Measurements from ENCODE around the gene CFDP1. TPM values are rescaled to one million over a fixed set of nuclear protein-coding genes. Genes with fewer than 3 reads are reported as not detected.

Gene CFDP1
- polyA plus RNA-seq, 2 of the 4 experiments (the other 2 are of a cell fraction), result 70.2 to 72.8 TPM

DNA sequence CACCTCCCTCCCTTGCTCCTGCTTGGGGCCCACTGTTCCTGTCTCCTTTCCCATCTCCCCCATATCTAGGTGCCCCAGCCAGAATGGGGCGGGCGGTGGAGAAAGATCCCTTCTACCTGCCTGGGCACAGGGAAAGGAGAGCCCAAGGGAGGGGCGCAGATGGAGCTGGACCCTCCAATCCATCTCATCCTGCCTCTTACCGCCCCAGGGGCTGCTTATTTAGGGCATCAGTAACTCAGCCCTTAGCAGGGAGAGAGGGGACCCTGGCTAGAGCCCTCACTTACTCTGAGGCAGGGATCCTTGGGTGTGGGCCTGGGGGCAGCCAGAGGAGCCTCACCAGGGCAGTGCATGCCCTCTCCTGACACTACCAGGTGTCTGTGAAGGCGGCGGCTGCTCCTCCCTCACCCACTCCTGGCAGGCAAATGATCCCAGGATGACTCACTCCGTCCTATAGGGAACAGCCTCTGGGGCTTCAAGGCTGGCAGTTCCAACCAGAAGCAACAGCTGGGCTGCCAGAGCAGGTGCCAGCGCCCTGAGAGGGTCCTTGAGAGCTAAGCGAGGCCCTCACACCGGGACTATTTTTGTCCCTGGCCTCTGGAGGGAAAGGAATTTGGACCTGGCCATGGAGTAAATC is 165.6 kb downstream of the CFDP1 start:
- ChIA-PET POLR2A (interaction anchor here (1.0 to 1.5 kb wide), 4 partner anchors 13 to 38 kb away, joined by 3 to 6 read pairs (median 4); no protein-coding TSS in a partner anchor), CTCF (interaction anchor here (0.7 to 4.3 kb wide), 3 partner anchors 11 to 34 kb away, joined by 3 to 31 read pairs (median 4); no protein-coding TSS in a partner anchor)
- 31% methylated on average over 7 of the region's 10 CpGs for WGBS (ENCODE audit: missing lambda C conversion rate)
- peak; percentile 78 to 83 for ATAC-seq
- Histone ChIP-seq H3K4me1 (peaks cover 48% of the 10 kb centered on the region), H3K4me3 (no peak overlapping the region), H3K27ac (peak overlapping the region; percentile 97), H3K4me2 (peak overlapping the region; percentile 87), H3K9me3 (no peaks in the 10 kb centered on the region)
- TF ChIP-seq MYC (IDR thresholded peaks at IDR 0.05; ENCODE audit: borderline replicate concordance, low read length) (no peak), HOXA7 (CRISPR knock-in tag; IDR thresholded peaks at IDR 0.05) (no peak), FOSL2 (IDR thresholded peaks at IDR 0.05) (peak; percentile 68), FOSL2 (CRISPR knock-in tag; IDR thresholded peaks at IDR 0.05) (peak; percentile 87), FOSB (CRISPR knock-in tag; IDR thresholded peaks at IDR 0.05) (no peak), RAD21 (conservative IDR thresholded peaks at IDR 0.05 in 1 of 2, IDR thresholded peaks at IDR 0.05 in 1 of 2) (0 out of 5 replicates have a peak, but pooled peaks of 1 of the 2 experiments have one; percentile 17)
- TF ChIP-seq, protein P1, sequence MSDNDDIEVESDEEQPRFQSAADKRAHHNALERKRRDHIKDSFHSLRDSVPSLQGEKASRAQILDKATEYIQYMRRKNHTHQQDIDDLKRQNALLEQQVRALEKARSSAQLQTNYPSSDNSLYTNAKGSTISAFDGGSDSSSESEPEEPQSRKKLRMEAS (IDR thresholded peaks at IDR 0.05), result peak; percentile 24; the same call in 1 of the 2 replicates
- no peak for FAIRE-seq
- peak; percentile 75 to 96 for DNase-seq (ENCODE audit: low read depth in 1 of 2, low spot score in 1 of 2)

DNA sequence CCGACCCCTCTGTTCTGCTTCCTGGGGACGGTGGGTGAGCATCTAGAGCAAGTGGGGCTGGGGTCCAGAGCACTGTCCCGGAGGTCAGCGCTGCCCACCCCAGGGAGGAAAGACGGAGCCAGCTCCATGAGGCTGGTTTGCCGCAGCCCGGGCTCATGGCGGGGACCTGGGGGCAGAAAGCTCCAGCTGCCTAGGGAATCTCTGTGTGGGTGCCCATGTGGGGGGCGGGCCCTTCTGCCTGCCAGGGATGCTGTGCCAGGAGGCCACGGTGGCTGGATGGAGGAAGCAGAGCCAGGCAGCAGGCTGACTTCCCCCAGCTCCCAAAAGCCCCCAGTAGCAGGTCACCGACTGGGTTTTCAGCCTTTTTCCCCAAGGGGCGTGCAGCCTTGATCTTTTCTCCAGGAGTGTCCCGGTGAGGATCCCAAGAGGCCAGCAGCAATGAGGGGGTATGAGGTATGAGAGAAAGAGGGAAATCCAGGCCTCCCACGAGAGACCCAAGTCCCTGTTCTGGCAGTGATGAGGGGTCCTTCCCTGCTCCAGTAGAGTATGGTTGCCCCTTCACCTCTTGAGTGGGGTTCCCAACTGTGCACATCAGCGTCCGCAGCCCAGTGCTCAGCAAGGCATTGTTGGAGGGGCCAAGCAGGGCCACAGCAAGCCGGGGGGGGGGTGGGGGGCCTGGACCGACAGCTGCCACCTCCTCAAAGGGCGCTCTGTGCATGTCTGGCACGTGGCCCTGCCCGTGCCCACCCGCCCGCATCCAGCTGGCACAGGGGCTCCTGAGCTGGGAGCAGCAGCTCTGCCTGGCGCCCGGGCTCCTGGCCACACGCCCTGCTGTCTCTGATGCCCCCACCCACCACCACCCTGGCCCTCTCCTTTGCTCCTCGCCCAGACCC is 166.3 kb downstream of the CFDP1 start:
- Histone ChIP-seq H3K4me2 (peak overlapping the region; percentile 87), H3K4me3 (peak overlapping the region; percentile 97; the same call in 2 of the 3 replicates), H3K4me1 (peaks cover 56% of the 10 kb centered on the region), H3K9me3 (no peaks in the 10 kb centered on the region), H3K27ac (peak overlapping the region; percentile 97; a peak in 5 of 6 replicates)
- FAIRE-seq (no peak), ATAC-seq (no peak; a peak in 1 of 6 replicates), DNase-seq (ENCODE audit: low read depth in 1 of 2, low spot score in 1 of 2) (no peak)
- ChIA-PET CTCF (interaction anchor here (0.7 to 4.3 kb wide), 4 partner anchors 10 to 118 kb away, joined by 3 to 31 read pairs (median 4); no protein-coding TSS in a partner anchor), POLR2A (interaction anchor here (0.9 to 1.5 kb wide), 3 partner anchors 10 to 21 kb away, joined by 3 to 5 read pairs (median 5); no protein-coding TSS in a partner anchor)
- no peak for TF ChIP-seq POLR2A (IDR thresholded peaks at IDR 0.05; ENCODE audit: low read length)
- TF ChIP-seq, protein P2, sequence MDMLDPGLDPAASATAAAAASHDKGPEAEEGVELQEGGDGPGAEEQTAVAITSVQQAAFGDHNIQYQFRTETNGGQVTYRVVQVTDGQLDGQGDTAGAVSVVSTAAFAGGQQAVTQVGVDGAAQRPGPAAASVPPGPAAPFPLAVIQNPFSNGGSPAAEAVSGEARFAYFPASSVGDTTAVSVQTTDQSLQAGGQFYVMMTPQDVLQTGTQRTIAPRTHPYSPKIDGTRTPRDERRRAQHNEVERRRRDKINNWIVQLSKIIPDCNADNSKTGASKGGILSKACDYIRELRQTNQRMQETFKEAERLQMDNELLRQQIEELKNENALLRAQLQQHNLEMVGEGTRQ (IDR thresholded peaks at IDR 0.05), result no peak
- no peak for TF ChIP-seq NR3C1 (IDR thresholded peaks at IDR 0.05)
- 88% methylated on average over 14 of the region's 27 CpGs for WGBS (ENCODE audit: missing lambda C conversion rate)

DNA sequence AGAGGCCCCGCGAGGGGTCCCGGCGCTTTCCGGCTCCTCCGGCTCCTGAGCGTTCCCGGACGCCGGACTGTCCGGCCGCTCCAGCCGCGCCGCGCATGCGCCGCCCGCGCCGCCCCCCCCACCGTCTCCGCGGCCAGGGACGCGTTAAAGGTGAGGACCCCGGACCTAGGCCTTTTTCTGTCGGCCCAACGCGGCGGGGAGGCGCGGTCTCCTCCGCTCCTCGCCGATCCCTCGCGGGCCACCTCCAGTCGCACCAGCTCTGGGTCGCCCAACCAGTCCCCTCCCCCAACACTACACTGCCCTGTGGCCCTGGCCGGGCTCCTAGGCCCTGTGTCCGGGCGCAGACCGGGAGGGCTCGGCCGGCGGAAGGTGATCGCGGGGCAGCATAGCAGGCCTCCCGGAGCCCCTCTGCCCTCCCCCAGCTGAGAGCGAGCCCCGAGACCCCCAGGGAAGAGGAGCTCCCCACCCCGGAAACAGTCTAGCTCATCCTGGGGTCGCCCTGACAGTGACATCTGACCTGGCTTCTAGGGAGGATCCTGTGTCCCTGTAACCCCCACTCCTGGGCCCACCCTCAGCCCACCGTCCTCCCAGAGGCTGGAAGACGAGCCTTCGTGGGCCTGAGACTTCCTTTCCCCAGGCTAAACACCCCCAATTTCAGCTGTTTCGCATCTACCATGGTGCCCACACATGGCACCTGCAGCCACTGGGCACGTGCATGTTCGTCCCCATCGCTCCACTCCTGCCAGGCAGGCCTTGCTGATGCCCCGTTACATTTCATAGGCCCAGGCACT is 167.2 kb downstream of the CFDP1 start:
- POLR2A ChIA-PET, result interaction anchor here (0.9 to 1.3 kb wide), 3 partner anchors 9 to 119 kb away, joined by 3 to 5 read pairs (median 3); no protein-coding TSS in a partner anchor
- peak; percentile 60 to 68 for ATAC-seq
- CTCF ChIA-PET, result interaction anchor here (0.7 to 4.3 kb wide), 4 partner anchors 9 to 119 kb away, joined by 3 to 31 read pairs (median 4); no protein-coding TSS in a partner anchor
- peak overlapping the region; percentile 97 for H3K27ac ChIP-seq
- FAIRE-seq, result no peak
- H3K9me3 ChIP-seq, result no peaks in the 10 kb centered on the region
- peak overlapping the region; percentile 97 for H3K4me3 ChIP-seq
- H3K4me1 ChIP-seq, result peaks cover 58% of the 10 kb centered on the region
- 23% methylated on average over 29 of the region's 62 CpGs for WGBS (ENCODE audit: missing lambda C conversion rate)
- TF ChIP-seq POLR2A (IDR thresholded peaks at IDR 0.05; ENCODE audit: low read length) (peak; percentile 53), NPAS2 (CRISPR knock-in tag; IDR thresholded peaks at IDR 0.05; ENCODE audit: borderline replicate concordance) (no peak), HEYL (CRISPR knock-in tag; IDR thresholded peaks at IDR 0.05) (no peak), JUN (IDR thresholded peaks at IDR 0.05) (peak in 1 of 2 experiments; percentile 52; a peak in 3 of 5 replicates), ESRRA (IDR thresholded peaks at IDR 0.05; ENCODE audit: borderline replicate concordance, low read length) (no peak), BHLHE40 (IDR thresholded peaks at IDR 0.05; ENCODE audit: low read depth, low read length) (no peak), ZNF302 (CRISPR knock-in tag; IDR thresholded peaks at IDR 0.05) (no peak), ZFP36 (IDR thresholded peaks at IDR 0.05; ENCODE audit: borderline replicate concordance, partially characterized antibody) (no peak), MYC (IDR thresholded peaks at IDR 0.05; ENCODE audit: borderline replicate concordance, low read length) (no peak), RAD21 (conservative IDR thresholded peaks at IDR 0.05 in 1 of 2, IDR thresholded peaks at IDR 0.05 in 1 of 2) (peak; percentile 5 to 29; a peak in 2 of 5 replicates), HOXA7 (CRISPR knock-in tag; IDR thresholded peaks at IDR 0.05) (no peak), PHF8 (IDR thresholded peaks at IDR 0.05; ENCODE audit: borderline replicate concordance, low read depth) (peak; percentile 71; the same call in 1 of the 2 replicates)
- TF ChIP-seq, protein P3, sequence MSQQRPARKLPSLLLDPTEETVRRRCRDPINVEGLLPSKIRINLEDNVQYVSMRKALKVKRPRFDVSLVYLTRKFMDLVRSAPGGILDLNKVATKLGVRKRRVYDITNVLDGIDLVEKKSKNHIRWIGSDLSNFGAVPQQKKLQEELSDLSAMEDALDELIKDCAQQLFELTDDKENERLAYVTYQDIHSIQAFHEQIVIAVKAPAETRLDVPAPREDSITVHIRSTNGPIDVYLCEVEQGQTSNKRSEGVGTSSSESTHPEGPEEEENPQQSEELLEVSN (IDR thresholded peaks at IDR 0.05; ENCODE audit: borderline replicate concordance, low read depth), result peak; percentile 41; the same call in 1 of the 2 replicates
- TF ChIP-seq, protein P1 (IDR thresholded peaks at IDR 0.05), result peak; percentile 54; the same call in 1 of the 2 replicates
- TF ChIP-seq, protein P4, sequence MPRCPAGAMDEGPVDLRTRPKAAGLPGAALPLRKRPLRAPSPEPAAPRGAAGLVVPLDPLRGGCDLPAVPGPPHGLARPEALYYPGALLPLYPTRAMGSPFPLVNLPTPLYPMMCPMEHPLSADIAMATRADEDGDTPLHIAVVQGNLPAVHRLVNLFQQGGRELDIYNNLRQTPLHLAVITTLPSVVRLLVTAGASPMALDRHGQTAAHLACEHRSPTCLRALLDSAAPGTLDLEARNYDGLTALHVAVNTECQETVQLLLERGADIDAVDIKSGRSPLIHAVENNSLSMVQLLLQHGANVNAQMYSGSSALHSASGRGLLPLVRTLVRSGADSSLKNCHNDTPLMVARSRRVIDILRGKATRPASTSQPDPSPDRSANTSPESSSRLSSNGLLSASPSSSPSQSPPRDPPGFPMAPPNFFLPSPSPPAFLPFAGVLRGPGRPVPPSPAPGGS (IDR thresholded peaks at IDR 0.05), result peak; percentile 70; the same call in 1 of the 3 replicates
- TF ChIP-seq, protein P5, sequence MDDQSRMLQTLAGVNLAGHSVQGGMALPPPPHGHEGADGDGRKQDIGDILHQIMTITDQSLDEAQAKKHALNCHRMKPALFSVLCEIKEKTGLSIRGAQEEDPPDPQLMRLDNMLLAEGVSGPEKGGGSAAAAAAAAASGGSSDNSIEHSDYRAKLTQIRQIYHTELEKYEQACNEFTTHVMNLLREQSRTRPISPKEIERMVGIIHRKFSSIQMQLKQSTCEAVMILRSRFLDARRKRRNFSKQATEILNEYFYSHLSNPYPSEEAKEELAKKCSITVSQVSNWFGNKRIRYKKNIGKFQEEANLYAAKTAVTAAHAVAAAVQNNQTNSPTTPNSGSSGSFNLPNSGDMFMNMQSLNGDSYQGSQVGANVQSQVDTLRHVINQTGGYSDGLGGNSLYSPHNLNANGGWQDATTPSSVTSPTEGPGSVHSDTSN (IDR thresholded peaks at IDR 0.05), result no peak
- peak overlapping the region; percentile 87 for H3K4me2 ChIP-seq
- DNase-seq (ENCODE audit: low read depth in 1 of 2, low spot score in 1 of 2), result peak; percentile 77 to 85
